IMR-90 (cell line): ENCODE measurements around the gene EVL.

Source experiments
- ELK1 ChIP-seq: fragments of 150-350 bp; IDR thresholded peaks from 2 replicates; pipeline ENCODE4 v1.6.1; 2016; ENCODE audit warnings: low read depth, mild to moderate bottlenecking, low read length, moderate library complexity, borderline replicate concordance
- MAZ ChIP-seq: IDR thresholded peaks from 2 replicates; pipeline ENCODE4 v1.6.1; 2012; ENCODE audit warnings: low read depth, mild to moderate bottlenecking, low read length, improper control_type of control experiment, moderate library complexity, borderline replicate concordance
- POLR2A ChIP-seq: IDR thresholded peaks from 2 replicates; pipeline ENCODE4 v1.6.1; 2012; ENCODE audit warnings: mild to moderate bottlenecking, low read depth, low read length
- TF ChIP-seq, protein P1 (sequence below): conservative IDR thresholded peaks from 2 replicates; pipeline ENCODE4 v1.5.1; 2012; ENCODE audit warnings: mild to moderate bottlenecking, low read depth, low read length, improper control_type of control experiment

GRCh38 chr14:100096656-100097055 is 31.4 kb downstream of the EVL start:
- TF ChIP-seq MAZ, result no peak
- TF ChIP-seq, protein P1, sequence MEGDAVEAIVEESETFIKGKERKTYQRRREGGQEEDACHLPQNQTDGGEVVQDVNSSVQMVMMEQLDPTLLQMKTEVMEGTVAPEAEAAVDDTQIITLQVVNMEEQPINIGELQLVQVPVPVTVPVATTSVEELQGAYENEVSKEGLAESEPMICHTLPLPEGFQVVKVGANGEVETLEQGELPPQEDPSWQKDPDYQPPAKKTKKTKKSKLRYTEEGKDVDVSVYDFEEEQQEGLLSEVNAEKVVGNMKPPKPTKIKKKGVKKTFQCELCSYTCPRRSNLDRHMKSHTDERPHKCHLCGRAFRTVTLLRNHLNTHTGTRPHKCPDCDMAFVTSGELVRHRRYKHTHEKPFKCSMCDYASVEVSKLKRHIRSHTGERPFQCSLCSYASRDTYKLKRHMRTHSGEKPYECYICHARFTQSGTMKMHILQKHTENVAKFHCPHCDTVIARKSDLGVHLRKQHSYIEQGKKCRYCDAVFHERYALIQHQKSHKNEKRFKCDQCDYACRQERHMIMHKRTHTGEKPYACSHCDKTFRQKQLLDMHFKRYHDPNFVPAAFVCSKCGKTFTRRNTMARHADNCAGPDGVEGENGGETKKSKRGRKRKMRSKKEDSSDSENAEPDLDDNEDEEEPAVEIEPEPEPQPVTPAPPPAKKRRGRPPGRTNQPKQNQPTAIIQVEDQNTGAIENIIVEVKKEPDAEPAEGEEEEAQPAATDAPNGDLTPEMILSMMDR, result no peak
- TF ChIP-seq ELK1, result no peak
- no peak for TF ChIP-seq POLR2A
